ENCODE measurements around the gene MBNL2.
"Not testable (repeated sequence)": the region's sequence is repeated elsewhere in the genome, so short reads cannot be mapped to it uniquely, and the experiment has no call there.

The MBNL2 gene

DNA sequence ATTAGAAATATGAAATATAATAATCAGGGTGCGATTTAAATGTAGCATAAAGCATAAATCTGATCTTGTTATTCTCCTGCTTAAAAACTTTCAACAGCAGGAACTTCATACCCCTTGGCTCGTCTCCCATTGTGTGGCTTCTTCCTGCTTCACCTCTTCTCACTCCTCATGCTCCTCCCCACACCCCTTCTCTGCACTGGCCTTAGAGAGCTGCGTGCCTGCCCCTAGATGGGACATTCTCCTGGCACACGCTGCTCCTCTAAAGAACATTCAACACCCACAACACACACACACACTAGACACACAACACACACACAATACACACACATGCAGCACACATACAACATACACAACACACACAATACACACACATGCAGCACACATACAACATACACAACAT lies 107.2 kb downstream of the MBNL2 start:
- no peak for DNase-seq

DNA sequence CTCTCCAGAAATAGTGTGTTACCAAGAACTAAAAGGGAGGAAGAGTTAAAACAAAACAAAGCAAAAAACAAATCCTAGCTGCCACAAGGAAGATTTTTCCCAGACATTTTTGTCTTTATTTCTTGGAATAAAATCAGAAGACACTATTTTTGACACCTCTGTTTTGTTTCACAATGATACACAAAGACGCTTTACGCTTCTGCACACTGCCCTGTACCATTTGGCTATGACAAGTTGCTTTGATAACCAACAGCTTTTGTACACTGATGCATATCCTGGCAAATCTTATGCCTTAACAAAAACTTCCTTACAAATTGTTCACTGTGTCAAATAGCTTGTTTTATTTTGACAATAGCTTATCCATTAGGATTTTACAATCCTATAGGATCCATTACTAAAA lies 108.3 kb downstream of the MBNL2 start:
- no peak for DNase-seq

DNA sequence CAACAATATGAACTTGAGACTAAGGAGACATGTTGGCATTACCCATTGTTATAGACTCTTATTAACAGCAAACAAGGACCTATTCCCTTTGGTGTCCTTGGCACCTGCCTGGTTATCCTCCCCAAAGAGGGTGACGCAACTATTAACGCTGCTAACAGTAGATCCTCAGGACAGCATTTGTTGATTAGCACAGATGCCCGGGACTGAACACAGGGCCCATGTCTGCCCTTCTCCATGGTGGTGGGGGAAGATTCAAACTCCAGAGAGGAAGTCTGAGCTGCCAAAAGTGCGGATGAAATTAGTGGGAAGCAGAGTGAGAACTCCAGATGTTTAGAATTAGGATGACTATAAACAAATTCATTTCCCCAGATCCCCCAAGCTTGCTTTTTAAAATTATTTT lies 110.6 kb downstream of the MBNL2 start:
- no peak for DNase-seq

DNA sequence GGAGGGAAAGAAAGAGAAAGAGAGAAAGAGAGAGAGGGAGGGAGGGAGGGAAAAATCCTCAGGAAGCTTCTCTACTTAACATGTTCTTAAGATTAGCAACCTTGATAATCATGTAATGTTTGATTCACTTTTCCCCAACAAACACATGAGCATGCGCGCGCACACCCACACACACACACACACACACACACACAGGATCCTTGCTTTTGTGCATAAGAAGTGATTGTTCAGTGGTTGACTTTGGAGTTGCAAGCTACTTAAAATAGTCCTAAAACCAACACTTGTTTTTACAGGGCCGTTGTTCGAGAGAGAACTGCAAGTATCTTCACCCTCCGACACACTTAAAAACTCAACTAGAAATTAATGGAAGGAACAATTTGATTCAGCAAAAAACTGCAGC lies 111.8 kb downstream of the MBNL2 start:
- no peak for DNase-seq

DNA sequence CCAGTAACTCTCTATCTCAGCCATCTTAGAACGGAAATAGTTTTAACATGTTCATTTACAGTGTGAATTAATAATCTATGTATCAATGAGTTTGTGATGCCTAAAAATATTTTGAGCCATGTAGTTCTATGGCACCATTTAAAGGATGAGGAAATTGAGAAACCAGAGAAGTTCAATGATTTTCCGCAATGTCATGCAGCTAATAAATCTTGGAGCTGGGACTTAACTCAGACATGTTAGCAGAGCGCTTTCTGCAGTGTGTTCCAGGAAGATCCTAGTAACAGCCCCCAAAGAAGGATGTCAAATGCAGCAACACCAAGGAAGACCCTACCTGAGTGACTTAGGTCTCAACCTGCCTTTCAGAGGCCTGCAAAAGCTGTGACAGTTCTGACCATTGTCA lies 112.6 kb downstream of the MBNL2 start:
- no peak for DNase-seq

DNA sequence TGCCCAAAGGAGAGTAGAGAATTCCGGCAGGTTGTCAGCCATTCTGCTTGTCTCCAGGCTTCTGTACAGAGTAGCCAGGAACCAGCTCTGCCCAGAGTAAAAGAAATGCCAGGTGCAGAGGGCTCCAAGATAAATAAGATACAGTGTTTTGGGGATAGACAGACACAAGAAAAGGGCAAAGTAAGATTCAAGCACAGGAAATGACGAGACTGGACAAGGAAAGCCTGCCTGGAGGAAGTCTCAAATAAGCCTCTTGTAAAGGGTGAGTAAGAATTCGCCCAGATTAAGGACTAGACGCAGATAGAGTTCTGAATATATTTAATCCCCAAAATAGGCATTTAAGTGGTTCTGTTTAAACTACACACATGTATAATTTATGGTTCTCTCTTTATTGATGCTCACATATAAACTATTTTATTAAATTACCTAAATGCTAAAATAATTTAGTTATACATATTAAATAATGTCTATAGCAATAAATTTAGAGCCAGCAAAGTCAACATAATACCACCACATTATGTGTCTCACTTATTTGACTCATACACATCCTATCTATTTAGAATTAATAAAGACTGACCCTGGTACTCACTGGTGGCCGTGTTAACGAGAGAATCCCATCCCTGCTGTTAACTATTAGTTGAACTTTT lies 113.5 kb downstream of the MBNL2 start:
- DNase-seq, result no peak

DNA sequence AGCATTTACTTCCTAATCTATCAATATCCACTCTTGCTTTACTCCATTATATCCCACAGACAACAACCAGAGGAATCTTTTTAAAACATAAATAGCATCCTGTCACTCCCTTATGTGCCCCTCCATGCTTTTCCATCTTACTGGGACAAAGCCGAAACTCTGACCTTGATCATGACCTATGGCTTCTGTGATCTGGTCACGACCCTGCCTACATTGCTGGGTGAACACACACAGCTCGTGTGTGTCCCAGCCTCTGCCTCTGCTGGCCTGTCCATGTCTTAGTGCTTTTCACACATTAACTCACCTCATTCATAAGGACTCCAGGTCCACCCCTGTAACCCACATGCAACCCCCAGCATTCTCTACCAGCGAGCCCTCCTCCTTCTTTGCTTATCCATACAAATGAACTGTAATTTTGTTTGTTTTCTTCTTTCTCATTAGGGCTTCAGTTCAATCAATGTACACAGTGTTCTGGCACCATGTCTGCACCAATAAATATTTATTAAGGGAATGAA lies 115.9 kb downstream of the MBNL2 start:
- DNase-seq, result no peak

DNA sequence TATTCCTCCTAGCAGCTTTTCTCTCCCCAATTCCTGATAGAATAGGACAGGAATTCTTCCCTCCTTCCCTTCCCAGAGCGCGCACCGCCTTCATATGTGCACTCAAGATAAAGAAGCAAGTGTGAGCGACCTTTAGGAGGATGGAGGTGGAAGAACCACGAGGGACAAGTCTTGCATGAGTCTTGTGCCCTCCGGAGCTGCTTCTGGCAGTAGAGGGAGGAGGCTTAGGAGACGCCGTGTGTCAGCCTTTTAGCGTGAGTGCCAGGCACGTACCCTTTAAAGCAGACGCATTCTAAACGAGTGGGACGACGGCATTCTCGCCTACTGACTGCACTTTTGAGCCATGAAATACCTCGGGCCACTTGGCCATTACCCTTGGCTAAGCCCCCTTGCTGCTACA lies 116.4 kb downstream of the MBNL2 start:
- DNase-seq, result no peak

DNA sequence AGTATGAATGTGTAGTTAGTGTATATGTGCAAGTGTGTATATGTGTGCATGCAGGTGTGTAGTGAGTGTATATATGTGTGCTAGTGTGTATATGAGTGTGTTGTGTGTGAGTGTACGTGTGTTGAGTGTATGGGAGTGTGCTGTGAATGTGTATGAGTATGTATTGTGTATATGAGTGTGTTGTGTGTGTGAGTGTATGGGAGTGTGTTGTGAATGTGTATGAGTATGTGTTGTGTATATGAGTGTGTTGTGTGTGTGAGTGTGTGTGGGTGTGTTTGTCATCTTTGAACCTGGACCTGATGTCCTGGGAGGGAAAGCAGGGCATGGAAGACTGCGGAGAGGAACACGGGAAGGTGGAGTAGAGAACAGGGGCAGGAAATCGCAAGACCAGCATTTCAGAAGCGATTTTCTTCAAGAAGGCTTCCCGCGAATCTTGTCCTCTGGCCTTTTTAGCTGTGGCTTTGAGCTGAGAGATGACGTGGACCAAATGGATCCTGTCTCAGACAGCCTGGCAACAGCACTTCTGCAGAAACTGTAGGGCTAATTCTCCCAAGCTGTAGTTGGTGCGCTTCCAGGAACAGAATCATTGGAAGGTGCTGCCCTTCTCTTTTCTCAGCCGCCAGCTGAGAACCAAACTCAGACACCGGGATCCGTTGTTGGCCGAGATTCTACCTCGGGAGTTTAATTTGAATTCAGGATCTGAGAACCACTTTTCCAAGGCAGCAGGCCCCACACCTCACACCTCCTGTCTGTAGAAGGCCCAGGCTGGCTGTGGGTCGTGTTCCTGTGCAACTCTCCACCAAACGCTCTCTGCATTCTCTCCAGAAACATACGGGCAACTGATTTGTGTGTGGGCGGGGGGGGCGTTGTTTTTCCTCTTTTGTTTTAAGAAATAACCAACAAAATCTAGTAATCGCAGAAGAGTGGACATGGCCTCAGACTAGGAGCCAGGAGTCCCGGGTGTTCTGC lies 117.2 kb downstream of the MBNL2 start:
- no peak for DNase-seq

DNA sequence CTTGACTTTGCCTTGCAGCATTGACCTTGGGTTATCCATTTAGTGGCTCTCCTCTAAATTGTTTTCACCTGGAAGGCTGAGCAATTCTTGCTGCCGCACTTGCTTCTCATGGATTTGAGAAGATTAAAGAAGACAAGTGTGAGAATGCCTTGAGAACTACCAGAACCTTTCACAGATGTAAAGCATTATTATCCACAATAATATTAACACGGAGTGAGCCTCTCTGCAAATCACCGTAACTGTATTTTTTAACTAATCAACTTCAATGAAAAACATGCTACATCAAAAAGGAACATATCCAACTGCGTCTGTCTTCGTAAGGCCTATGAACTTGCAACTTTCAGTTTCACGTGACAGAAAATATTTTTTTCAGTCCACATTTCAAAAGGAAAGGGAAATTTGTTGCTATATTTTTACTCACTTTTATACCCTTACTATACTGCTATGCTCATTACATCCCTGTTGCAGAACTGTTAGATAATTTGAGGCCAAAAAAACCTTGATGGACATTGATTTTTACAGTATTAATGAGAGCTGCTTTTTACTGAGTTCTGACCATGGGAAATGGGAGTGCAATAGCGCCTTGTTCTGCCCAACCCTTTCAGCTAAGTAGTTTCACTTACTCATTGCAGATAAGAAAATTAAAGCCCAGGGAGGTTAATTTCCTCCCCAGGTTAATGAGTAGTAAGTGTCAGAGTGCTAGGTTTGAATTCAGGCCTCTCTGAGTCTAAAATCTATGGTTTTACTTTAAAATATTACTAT lies 118.0 kb downstream of the MBNL2 start:
- no peak for DNase-seq

DNA sequence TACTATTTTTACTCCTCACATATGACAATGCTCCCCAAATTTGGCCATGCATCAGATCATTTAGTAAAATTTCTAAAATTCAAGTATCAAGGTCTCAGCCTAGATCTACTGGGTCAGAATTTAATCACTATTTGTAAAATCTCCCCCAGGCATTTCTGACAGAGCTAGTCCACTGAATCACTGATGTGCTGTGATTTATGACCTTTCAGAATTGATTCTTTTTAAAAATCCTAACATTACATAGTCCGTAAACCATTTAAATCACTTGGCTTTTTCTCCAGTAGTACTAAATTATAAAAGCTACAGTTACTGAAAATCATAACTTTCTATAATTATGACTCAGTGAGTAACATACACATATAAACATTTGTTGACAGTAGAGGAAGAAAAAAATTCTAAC lies 119.0 kb downstream of the MBNL2 start:
- DNase-seq, result no peak

DNA sequence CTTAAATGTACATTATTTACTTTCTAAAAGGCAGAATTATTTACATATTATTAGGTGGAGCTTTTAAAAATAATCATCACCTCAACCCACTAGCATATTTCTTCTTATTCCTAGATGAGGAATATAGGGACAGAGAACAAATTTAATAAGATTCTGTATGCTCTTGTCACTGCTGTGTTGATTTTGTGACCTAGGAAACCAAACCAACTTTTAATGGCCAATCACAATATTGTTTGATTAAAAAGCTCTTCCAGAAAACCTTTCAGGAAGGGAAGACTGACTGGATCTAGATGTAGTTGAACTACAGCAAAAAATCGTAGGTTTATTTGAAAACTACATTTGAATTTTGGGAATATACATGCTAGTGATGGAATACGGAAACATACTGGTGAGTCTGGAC lies 120.0 kb downstream of the MBNL2 start:
- DNase-seq, result no peak

DNA sequence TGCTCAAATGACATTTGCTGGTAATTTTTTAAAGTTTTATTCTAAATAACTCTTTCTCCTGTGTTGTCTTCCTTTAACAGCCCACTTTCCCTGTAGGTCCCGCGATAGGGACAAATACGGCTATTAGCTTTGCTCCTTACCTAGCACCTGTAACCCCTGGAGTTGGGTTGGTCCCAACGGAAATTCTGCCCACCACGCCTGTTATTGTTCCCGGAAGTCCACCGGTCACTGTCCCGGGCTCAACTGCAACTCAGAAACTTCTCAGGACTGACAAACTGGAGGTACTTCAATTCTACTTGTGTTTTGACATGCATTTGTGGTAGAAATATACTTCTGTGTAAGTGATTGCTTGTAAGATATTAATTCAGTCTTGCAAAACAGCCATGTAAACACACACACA lies 120.8 kb downstream of the MBNL2 start:
- DNase-seq, result no peak

DNA sequence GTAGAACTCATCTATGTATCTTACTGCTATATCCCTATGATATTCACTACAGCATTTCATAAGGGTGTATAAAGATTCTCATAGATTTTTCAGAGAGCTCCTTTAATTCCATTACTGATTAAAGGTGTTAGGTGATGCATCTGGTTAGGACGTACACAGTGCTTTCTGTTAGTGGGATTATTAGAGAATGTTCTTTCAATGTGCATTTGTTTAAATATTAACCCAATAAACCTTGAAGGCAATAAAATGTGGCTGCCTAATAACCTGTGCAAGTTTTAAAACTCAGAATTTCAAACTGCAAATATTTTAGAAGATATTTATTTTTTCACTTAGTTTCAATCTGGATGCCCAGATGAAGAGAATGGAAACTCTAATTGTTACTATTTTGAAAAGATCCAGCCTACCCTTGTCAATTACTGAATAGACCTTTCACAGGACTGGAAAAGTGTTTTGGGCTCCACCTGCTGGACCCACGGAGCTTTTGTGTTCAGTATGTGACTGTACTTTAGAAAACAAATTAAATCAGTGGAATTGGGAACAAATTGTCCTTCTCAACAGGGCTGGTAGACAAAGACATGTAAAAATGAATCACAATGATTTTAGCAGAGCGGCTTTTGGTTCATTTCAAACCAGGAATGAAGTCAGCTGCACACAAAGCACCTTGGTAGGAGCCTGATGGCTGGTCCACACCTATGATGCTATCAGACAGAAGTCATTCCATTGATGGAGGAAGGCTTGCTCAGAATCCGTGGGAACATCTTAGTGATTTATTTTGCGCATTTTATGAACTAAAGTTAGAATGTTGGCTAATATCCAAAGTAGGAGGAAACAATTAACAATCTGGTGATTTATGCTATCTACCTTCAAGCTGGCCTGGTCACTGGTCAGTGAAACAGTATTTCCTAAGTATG lies 122.4 kb downstream of the MBNL2 start:
- DNase-seq, result peak; percentile 54 to 70 (median 62)

DNA sequence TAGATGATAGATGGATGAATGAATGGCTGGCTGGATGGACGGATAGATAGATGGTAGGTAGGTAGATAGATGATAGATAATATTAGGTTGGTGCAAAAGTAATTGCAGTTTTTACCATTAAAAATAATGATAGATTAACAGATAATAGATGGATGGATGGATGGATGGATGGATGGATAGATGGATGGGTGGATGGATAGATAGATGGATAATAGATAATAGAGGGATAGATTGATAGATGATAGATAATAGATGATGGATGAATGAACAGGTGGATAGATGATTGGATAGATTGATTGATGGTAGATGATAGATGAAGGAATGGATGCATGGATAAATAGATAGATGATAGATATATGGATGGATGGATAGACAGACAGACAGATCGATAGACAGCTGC lies 124.0 kb downstream of the MBNL2 start:
- no peak for DNase-seq

DNA sequence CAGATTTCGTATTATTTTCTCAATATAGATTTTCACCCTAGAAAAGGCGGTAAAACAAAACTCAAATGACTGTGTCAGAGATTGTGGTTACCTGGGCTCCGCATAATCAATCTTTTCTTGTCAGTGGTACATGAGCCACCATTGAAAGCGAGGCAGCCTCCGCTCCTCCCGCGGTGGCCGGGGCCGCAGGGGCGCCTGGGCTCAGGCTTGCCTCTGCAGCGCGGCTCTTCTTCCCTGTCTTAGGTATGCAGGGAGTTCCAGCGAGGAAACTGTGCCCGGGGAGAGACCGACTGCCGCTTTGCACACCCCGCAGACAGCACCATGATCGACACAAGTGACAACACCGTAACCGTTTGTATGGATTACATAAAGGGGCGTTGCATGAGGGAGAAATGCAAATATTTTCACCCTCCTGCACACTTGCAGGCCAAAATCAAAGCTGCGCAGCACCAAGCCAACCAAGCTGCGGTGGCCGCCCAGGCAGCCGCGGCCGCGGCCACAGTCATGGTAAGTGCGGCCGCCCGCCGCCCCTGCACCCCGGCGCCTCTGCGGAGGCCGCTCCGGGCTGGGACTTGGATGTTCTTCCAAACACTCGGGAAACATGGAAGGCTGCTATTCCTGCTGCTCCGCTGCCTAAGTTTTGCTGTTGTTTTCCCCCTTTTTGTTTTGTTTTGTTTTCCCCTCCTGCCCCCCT lies 124.6 kb downstream of the MBNL2 start:
- DNase-seq, result no peak

DNA sequence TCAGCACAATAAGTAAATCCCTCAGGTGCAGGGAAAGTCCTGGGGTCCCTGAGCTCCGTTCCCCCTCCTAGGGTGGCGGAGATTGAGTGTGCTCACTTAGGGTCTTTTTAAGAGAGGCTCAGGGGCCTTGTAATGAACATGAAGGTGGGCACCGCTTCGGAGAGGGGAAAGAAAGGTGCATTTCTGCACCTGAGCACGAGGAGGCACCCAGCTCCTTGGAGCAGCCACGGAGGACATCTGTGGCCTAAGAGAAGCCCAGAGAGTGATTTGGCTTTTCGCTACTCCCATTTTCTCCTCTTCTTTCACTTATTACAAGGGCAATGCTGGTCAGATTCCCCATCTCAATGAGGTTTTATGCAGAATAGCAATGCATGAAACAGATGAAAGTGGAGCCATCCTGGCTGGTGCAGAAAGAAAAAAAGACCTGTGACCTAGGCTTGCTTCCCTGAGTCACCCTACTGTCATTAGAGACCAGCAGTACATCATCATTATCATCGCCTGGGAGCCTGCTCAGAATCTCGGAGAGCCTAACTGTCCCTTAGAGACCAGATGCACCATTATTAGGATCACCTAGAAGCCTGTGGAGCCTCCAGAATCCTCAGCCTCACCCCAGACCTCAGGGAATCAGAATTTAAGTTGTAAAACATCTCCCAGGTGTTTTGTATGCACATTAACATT lies 125.3 kb downstream of the MBNL2 start:
- DNase-seq, result no peak

DNA sequence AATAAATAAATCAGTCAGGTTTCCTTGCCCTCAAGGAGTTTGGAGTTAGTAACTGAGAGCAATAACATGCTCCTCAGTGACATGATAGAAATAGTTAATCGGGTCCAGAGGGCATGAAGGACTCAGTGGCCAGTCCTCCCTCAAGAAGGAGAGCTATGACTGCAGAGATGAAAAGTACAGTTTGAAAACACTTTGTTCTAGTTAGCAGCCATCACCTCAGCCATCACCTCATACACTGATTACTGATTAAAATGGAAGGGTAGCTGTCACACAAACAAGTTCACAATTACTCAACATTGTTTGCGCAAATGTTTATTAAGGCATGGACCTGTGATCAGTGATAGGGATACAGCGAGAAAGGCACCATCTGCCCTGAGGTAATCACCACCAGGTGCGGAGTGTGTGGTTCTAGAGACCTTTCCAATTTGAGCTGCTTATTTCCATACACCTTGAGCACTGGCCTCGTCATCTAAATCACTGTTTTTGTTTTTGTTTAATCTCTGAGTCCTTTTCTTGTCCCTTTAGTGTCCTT lies 126.5 kb downstream of the MBNL2 start:
- DNase-seq, result no peak

DNA sequence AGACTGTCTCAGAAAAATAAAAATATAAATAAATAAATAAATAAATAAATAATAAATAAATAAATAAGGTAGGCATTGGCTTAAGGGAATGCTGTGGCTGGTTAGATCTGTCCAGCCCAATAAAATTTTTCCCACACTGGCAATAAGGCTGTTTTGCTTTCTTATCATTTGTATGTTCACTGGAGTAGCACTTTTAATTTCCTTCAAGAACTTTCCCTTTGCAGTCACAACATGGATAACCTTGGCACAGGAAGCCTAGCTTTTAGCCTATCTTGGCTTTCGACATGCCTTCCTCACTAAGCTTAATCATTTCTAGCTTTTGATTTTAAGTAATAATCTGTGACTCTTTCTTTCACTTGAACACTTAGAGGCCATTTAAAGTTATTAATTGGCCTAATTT lies 129.9 kb downstream of the MBNL2 start:
- DNase-seq, result not testable (repeated sequence)

DNA sequence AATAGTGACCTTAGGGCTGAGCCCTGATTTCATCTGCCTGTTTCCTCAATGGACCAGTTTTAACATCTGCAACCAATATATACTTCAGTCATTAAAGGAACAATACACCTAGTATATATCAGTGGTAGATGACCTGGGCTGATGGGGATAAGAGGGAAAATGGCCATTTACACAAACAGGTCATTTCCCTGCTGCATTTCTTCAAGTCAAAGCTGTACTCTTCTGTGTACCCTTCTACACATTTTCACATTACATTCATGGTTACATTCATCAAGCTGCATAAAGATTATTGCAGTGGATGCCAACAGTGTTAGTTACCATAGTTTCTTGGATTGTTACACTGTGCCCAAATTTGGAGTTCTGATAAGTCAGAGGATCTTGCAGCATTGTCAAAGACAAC lies 130.7 kb downstream of the MBNL2 start:
- DNase-seq, result no peak
